RWPE2 (cell line): ENCODE data around the gene MYZAP.

Experiments
- ATAC-seq: fragments of 200-7000 bp; cut with Tn5 transposase; 3 replicates; pipeline ENCODE4 v1.9.1; 2021; ENCODE audit warnings: low read depth
- DNase-seq: peaks from one replicate; pipeline ENCODE4 v3.0.0-alpha.2; 2020; ENCODE audit warnings: low spot score
- H3K27ac ChIP-seq: fragments of 450-650 bp; 2 replicates; pipeline ENCODE4 v1.5.1; 2017; ENCODE audit warnings: mild to moderate bottlenecking; ENCODE audit not compliant: poor library complexity, severe bottlenecking
- H3K27me3 ChIP-seq: fragments of 250-450 bp; sonication (Bioruptor Pico); 2 replicates; pipeline ENCODE4 v1.5.1; 2021; ENCODE audit warnings: mild to moderate bottlenecking, moderate library complexity; ENCODE audit not compliant: insufficient read depth, poor library complexity, severe bottlenecking
- H3K36me3 ChIP-seq: fragments of 250-450 bp; sonication (Bioruptor Pico); 2 replicates; pipeline ENCODE4 v1.5.1; 2020; ENCODE audit warnings: low read depth, mild to moderate bottlenecking, moderate library complexity
- H3K4me1 ChIP-seq: fragments of 250-450 bp; sonication (Bioruptor Pico); 2 replicates; pipeline ENCODE4 v1.5.1; 2021; ENCODE audit warnings: mild to moderate bottlenecking, moderate library complexity; ENCODE audit not compliant: insufficient read depth, poor library complexity, severe bottlenecking
- H3K4me3 ChIP-seq: fragments of 250-450 bp; sonication (Bioruptor Pico); 2 replicates; pipeline ENCODE4 v1.5.1; 2021; ENCODE audit warnings: mild to moderate bottlenecking, moderate library complexity; ENCODE audit not compliant: severe bottlenecking
- H3K9me3 ChIP-seq: fragments of 250-450 bp; sonication (Bioruptor Pico); 2 replicates; pipeline ENCODE4 v1.5.1; 2021; ENCODE audit warnings: mild to moderate bottlenecking, moderate library complexity; ENCODE audit not compliant: severe bottlenecking
- CTCF ChIP-seq: fragments of 450-650 bp; IDR thresholded peaks from one replicate; pipeline ENCODE4 v1.5.1; 2017; ENCODE audit warnings: mild to moderate bottlenecking, moderate library complexity; ENCODE audit not compliant: poor library complexity, severe bottlenecking

The MYZAP gene

GRCh38 chr15:57618325-57618724, 26.6 kb downstream of the MYZAP start:
- ATAC-seq (no peak), DNase-seq (no peak)
- Histone ChIP-seq H3K27ac (no peak overlapping the region), H3K4me1 (no peaks in the 10 kb centered on the region), H3K4me3 (no peak overlapping the region), H3K27me3 (no peaks in the 10 kb centered on the region), H3K9me3 (no peaks in the 10 kb centered on the region), H3K36me3 (peaks cover 35% of the 10 kb centered on the region)
- TF ChIP-seq CTCF = no peak

- ATAC-seq = no peak
Measured at GRCh38 chr15:57619746-57620145, 28.0 kb downstream of the MYZAP start.

GRCh38 chr15:57624730-57625129, 33.0 kb downstream of the MYZAP start:
- peaks cover 30% of the 10 kb centered on the region for H3K36me3 ChIP-seq
- H3K27me3 ChIP-seq = no peaks in the 10 kb centered on the region
- H3K4me1 ChIP-seq = no peaks in the 10 kb centered on the region
- no peak for DNase-seq
- no peak overlapping the region for H3K4me3 ChIP-seq
- no peaks in the 10 kb centered on the region for H3K9me3 ChIP-seq
- H3K27ac ChIP-seq = no peak overlapping the region
- no peak for ATAC-seq
- TF ChIP-seq CTCF = no peak

More at GRCh38 chr15:57619746-57620145, 28.0 kb downstream of the MYZAP start:
- no peak overlapping the region for H3K4me3 ChIP-seq
- peaks cover 35% of the 10 kb centered on the region for H3K36me3 ChIP-seq
- no peaks in the 10 kb centered on the region for H3K9me3 ChIP-seq
- DNase-seq = no peak
- no peak overlapping the region for H3K27ac ChIP-seq
- H3K27me3 ChIP-seq = no peaks in the 10 kb centered on the region
- TF ChIP-seq CTCF = no peak
- no peaks in the 10 kb centered on the region for H3K4me1 ChIP-seq

- Histone ChIP-seq H3K4me3 (no peak overlapping the region), H3K27me3 (no peaks in the 10 kb centered on the region), H3K36me3 (peaks cover 26% of the 10 kb centered on the region), H3K9me3 (no peaks in the 10 kb centered on the region), H3K27ac (no peak overlapping the region), H3K4me1 (no peaks in the 10 kb centered on the region)
- ATAC-seq = no peak
- TF ChIP-seq CTCF = no peak
- no peak for DNase-seq
Measured at GRCh38 chr15:57625703-57626448, 34.2 kb downstream of the MYZAP start.
